Type B pancreatic cell (in vitro differentiated cells): ENCODE results near the gene ATPAF1. TPM values are rescaled to one million over a fixed set of nuclear protein-coding genes. Genes with fewer than 3 reads are reported as not detected.

Source experiments
- DNase-seq: peaks from one replicate; pipeline ENCODE4 v3.0.0; 2021; ENCODE audit warnings: mixed read lengths; ENCODE audit not compliant: unreplicated experiment; ENCODE audit errors: extremely low spot score
- H3K27ac Mint-ChIP-seq: 2 replicates; pipeline ENCODE4 v1.8.0; 2021; ENCODE audit warnings: mild to moderate bottlenecking, mixed read lengths
- H3K27me3 Mint-ChIP-seq: 2 replicates; pipeline ENCODE4 v1.8.0; 2021; ENCODE audit warnings: mixed read lengths
- H3K36me3 Mint-ChIP-seq: 2 replicates; pipeline ENCODE4 v1.8.0; 2021; ENCODE audit warnings: mixed read lengths
- H3K4me1 Mint-ChIP-seq: one replicate; pipeline ENCODE4 v1.8.0; 2021; ENCODE audit warnings: mixed read lengths; ENCODE audit not compliant: unreplicated experiment
- H3K4me3 Mint-ChIP-seq: 2 replicates; pipeline ENCODE4 v1.8.0; 2021; ENCODE audit warnings: mild to moderate bottlenecking, mixed read lengths
- H3K9me3 Mint-ChIP-seq: 2 replicates; pipeline ENCODE4 v1.8.0; 2021; ENCODE audit warnings: mixed read lengths
- total RNA-seq: library from RNA; stranded (reverse); gene quantifications from 2 replicates; pipeline ENCODE4 v1.2.1, GENCODE V29; 2021; ENCODE audit warnings: low replicate concordance
- TF ChIP-seq, protein P1 (sequence below): fragments of 200-600 bp; sonication (generic); conservative IDR thresholded peaks from 2 replicates; pipeline ENCODE4 v1.5.0; 2021; ENCODE audit warnings: antibody characterized with exemption, mild to moderate bottlenecking

ATPAF1 gene
- total RNA-seq, 1 donor from 2014 or later: 55.7 TPM

DNA sequence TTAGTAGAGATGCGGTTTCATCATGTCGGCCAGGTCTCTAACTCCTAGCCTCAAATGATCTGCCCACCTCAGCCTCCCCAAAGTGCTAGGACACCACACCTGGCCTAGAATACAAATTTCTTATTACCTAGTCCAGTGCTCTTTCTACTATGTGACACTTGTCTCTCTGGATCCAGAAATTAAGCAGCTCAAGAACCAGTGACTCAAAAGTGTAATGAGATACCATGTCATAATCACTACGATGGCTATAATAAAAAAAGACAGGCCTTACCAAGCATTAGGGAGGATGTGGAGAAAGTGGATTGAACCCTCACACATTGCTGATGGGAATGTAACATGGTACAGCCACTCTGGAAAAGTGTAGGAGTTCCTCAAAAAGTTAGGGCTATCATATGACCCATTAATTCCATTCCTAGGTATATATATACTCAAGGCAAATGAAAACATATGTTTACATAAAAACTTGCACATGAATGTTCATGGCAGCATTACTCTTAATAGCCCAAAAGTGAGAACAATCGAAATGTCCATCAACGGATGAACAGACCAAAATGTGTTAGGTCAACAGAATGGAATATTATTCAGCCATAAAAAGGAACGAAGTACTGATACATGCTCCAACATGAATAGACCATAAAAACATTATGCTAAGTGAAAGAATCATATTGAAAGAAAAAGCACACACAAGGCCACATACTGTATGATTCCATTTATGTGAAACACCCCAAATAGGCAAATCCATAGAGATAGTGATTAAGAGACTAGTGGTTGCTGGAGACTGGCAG lies 11.8 kb upstream of the ATPAF1 start:
- TF ChIP-seq, protein P1, sequence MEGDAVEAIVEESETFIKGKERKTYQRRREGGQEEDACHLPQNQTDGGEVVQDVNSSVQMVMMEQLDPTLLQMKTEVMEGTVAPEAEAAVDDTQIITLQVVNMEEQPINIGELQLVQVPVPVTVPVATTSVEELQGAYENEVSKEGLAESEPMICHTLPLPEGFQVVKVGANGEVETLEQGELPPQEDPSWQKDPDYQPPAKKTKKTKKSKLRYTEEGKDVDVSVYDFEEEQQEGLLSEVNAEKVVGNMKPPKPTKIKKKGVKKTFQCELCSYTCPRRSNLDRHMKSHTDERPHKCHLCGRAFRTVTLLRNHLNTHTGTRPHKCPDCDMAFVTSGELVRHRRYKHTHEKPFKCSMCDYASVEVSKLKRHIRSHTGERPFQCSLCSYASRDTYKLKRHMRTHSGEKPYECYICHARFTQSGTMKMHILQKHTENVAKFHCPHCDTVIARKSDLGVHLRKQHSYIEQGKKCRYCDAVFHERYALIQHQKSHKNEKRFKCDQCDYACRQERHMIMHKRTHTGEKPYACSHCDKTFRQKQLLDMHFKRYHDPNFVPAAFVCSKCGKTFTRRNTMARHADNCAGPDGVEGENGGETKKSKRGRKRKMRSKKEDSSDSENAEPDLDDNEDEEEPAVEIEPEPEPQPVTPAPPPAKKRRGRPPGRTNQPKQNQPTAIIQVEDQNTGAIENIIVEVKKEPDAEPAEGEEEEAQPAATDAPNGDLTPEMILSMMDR: no peak
- H3K4me3 Mint-ChIP-seq: no peak overlapping the region
- H3K27me3 Mint-ChIP-seq: no peaks in the 10 kb centered on the region
- no peaks in the 10 kb centered on the region for H3K9me3 Mint-ChIP-seq
- no peak overlapping the region for H3K27ac Mint-ChIP-seq
- no peak for DNase-seq
- H3K36me3 Mint-ChIP-seq: peaks cover 38% of the 10 kb centered on the region
- no peaks in the 10 kb centered on the region for H3K4me1 Mint-ChIP-seq

DNA sequence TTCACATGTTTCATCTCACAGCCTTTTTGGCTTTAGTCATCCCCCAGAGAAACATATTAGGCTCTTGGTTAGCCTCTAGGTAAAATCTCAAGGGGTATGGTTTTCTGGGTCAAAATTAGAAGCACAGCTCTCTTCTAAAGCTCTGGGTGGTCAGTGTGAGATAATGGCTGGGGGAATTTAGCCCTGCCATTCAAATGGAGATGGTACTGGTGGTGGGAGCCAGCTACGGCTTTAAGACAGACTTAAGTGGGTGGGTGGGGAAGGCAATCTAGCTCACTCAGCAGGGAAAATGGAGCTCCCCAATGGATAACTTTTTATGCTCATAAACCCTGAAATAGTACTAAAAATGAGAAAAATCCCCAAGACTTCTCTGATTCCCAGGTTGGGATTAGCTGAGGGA lies 9.2 kb upstream of the ATPAF1 start:
- Mint-ChIP-seq H3K9me3 (no peaks in the 10 kb centered on the region), H3K36me3 (peaks cover 29% of the 10 kb centered on the region), H3K4me3 (no peak overlapping the region), H3K27ac (no peak overlapping the region), H3K4me1 (no peaks in the 10 kb centered on the region), H3K27me3 (no peaks in the 10 kb centered on the region)
- DNase-seq: no peak
- TF ChIP-seq, protein P1: no peak

DNA sequence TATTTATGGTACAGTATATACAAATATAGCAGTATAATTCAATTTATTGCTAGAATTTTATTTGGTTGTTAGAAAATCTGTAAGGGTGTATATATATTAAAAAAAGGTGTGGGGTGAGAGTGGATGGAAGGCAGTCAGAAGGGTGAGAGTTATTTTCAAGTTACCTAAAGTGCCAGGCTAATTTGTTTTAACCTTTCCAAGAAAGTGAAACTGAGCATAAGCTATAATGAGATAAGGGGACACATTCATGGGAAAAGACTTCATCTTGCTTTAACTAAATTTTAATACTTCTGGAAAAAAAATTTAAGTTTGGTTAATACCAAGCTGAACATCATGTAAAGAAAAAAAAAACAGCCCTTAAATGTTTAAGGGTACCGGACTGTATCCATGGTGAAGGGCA lies 8.4 kb upstream of the ATPAF1 start:
- no peak overlapping the region for H3K4me3 Mint-ChIP-seq
- H3K36me3 Mint-ChIP-seq: peaks cover 29% of the 10 kb centered on the region
- no peak overlapping the region for H3K27ac Mint-ChIP-seq
- TF ChIP-seq, protein P1: no peak
- H3K27me3 Mint-ChIP-seq: no peaks in the 10 kb centered on the region
- DNase-seq: no peak
- no peaks in the 10 kb centered on the region for H3K4me1 Mint-ChIP-seq
- no peaks in the 10 kb centered on the region for H3K9me3 Mint-ChIP-seq

DNA sequence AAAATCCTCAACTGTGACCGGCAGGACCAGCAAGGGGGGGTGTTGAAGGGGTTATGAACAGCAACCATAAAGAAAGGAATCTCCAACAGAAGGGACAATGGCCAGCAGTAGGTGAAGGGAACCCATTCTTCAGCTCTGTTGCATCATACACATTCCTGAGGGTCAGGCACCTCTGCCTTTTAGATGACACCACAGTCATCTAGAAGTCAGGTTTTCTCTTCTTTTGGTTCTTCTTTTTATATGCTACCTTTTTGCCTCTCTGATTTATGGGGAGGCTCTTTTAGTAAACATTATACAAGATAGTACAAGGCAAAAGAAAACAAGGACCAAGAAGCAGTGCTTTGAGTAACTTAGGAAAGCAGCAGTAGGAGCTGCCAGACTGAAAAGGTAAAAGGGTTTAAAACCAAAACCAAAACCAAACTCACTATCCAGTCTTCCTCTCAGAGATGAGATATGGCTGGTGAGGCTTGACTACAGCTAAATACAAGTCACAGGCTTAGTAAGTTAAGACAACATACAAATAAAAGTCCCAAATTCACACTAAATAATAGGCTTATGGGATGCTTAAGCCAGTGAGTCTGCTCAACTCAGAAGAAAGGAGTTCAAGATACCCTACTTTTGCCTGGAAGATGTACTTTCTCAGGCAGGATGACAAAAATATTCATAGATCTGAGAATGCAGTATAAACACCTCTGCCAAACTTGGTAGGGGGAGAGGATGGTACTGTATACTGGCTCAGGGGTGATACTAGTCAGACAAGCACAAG lies 7.6 kb upstream of the ATPAF1 start:
- H3K4me1 Mint-ChIP-seq: no peaks in the 10 kb centered on the region
- no peaks in the 10 kb centered on the region for H3K9me3 Mint-ChIP-seq
- TF ChIP-seq, protein P1: no peak
- no peak for DNase-seq
- H3K27ac Mint-ChIP-seq: no peak overlapping the region
- no peaks in the 10 kb centered on the region for H3K27me3 Mint-ChIP-seq
- peaks cover 25% of the 10 kb centered on the region for H3K36me3 Mint-ChIP-seq
- no peak overlapping the region for H3K4me3 Mint-ChIP-seq

DNA sequence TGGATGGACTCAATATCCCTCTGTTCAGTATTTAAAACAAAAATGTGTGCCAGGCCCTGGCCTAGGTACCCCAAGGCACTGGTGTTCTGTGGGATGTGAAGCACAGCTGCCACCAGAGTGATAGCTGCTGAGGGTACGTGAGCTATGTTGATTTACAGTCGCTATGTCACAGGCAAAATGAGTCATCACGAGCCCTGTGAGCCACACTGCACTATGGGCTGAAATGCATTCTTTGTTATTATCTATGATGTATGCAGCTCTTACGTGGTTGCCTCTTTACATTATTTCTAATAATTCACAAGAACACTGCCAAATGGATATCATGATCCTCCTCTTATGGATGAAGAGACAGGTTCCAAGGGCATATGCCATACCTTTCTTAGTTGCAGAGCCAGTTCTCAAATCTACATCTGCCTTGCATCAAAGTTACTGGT lies 5.6 kb upstream of the ATPAF1 start:
- H3K4me1 Mint-ChIP-seq: no peaks in the 10 kb centered on the region
- H3K36me3 Mint-ChIP-seq: peaks cover 14% of the 10 kb centered on the region
- TF ChIP-seq, protein P1: no peak
- no peak overlapping the region for H3K27ac Mint-ChIP-seq
- H3K4me3 Mint-ChIP-seq: no peak overlapping the region
- H3K27me3 Mint-ChIP-seq: no peaks in the 10 kb centered on the region
- DNase-seq: no peak
- H3K9me3 Mint-ChIP-seq: no peaks in the 10 kb centered on the region
